SJCRH30 (cell line): Measurements from ENCODE around the gene TBC1D13. TPM values are rescaled to one million over a fixed set of nuclear protein-coding genes. Genes with fewer than 3 reads are reported as not detected.

ENCODE experiments used
- DNase-seq, 2 experiments: peaks; one replicate each; pipeline ENCODE4 v3.0.0-alpha.2; 2015 to 2020
- H3K27ac ChIP-seq: fragments of 250-450 bp; sonication (Bioruptor Pico); 2 replicates; pipeline ENCODE4 v1.5.1; 2020; ENCODE audit warnings: mild to moderate bottlenecking, moderate library complexity
- H3K27me3 ChIP-seq: fragments of 250-450 bp; sonication (Bioruptor Pico); 2 replicates; pipeline ENCODE4 v1.5.1; 2020; ENCODE audit warnings: mild to moderate bottlenecking, moderate library complexity
- H3K36me3 ChIP-seq: fragments of 250-450 bp; sonication (Bioruptor Pico); 2 replicates; pipeline ENCODE4 v1.5.1; 2020; ENCODE audit warnings: mild to moderate bottlenecking, moderate library complexity
- H3K4me1 ChIP-seq: fragments of 250-450 bp; sonication (Bioruptor Pico); 2 replicates; pipeline ENCODE4 v1.5.1; 2020; ENCODE audit warnings: mild to moderate bottlenecking, moderate library complexity
- H3K4me3 ChIP-seq: fragments of 250-450 bp; sonication (Bioruptor Pico); 2 replicates; pipeline ENCODE4 v1.5.1; 2020; ENCODE audit warnings: mild to moderate bottlenecking, moderate library complexity
- H3K9me3 ChIP-seq: fragments of 250-450 bp; sonication (Bioruptor Pico); replicated peaks from 2 replicates; pipeline ENCODE4 v1.5.1; 2020; ENCODE audit warnings: mild to moderate bottlenecking, moderate library complexity
- total RNA-seq: library from RNA; depleted of rRNA; stranded (reverse); fragments of >200 nt; shearing (Covaris generic); gene quantifications from 2 replicates; pipeline ENCODE4 v1.2.3, GENCODE V29; 2014; rRNA removed

The TBC1D13 gene, protein sequence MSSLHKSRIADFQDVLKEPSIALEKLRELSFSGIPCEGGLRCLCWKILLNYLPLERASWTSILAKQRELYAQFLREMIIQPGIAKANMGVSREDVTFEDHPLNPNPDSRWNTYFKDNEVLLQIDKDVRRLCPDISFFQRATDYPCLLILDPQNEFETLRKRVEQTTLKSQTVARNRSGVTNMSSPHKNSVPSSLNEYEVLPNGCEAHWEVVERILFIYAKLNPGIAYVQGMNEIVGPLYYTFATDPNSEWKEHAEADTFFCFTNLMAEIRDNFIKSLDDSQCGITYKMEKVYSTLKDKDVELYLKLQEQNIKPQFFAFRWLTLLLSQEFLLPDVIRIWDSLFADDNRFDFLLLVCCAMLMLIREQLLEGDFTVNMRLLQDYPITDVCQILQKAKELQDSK
- total RNA-seq: 21.0 and 21.3 TPM in 2 replicates

DNA sequence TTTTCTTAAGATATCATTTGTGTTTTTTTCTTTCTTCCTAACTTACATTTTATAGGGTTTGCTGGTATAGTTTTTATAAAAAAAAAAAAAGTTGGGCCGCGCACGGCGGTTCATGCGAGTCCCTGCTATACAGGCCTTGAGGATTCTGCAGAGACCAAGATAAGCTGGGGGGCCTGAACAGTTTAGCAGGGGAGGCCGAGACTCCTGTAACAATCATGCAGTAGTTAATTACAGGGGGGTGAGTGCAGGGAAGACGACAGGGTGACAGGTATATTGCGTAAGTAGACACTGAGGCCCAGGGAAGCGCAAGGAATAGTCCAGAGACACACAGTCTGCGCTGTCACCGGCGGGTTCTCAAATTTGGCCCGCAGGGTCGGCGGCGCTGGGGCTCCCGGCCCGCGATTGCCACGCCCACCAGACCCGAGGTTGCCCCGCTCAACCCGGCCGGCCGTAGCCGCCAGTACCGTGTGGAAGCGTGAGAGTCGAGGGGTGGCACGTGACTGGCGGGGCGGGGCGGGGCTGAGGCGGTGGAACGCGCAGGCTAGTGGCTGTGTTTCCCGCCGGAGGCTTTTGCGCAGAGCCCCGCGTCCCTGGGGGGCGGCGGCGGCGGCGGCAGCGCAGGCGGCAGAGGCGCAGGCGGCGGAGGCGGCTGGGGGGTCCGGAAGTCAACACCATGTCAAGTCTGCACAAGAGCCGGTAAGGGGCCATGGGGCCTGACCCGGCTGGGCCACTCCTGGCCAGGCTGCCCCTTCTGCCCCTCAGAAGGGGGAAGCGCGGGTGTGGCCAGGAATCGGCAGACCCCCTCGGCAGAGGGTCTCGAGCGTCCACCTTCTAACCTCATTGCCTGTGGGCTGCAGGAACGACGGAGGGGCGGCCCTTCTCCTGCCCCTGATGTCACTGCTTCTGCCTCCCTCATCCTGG is at the start of gene TBC1D13:
TBC1D13 (plus strand) TSS at position 573 of the 921 bp plus-strand sequence; CDS start at position 674, 101 bp downstream.
- Histone ChIP-seq H3K27me3 (no peaks in the 10 kb centered on the region), H3K4me3 (peak within 1 kb of the TSS; percentile 96), H3K4me1 (peaks cover 12% of the 10 kb centered on the region), H3K36me3 (peaks cover 5% of the 10 kb centered on the region), H3K27ac (peak within 1 kb of the TSS; percentile 52), H3K9me3 (peaks cover 3% of the 10 kb centered on the region)
- DNase-seq: peak; percentile 95

DNA sequence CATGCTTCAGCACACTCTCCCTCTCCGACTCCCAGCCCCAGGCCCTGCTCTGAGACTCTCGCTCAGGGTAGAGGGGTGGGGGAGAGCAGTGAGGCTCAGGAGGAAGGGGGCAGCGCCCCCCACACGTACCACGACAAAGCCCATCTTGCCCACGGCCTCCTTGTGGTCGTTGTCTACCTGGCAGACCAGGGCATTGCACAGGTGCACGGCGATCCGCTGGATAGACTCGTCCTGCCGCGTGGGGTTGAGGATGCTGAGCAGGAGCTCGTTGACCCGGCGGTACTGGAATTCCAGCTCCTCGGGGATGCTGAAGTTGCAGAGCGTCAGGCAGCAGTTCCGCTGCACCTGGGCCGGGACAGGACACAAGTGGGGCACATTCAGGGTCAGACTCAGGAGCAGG is 44.7 kb upstream of the TBC1D13 start:
- Histone ChIP-seq H3K9me3 (no peaks in the 10 kb centered on the region; the same call in 1 of the 2 replicates), H3K4me1 (peaks cover 2% of the 10 kb centered on the region; the same call in 1 of the 2 replicates), H3K36me3 (0 out of 2 replicates have a peak, but pooled peaks cover 2% of the 10 kb centered on the region), H3K27ac (no peak overlapping the region), H3K27me3 (no peaks in the 10 kb centered on the region), H3K4me3 (no peak overlapping the region)
- no peak for DNase-seq

DNA sequence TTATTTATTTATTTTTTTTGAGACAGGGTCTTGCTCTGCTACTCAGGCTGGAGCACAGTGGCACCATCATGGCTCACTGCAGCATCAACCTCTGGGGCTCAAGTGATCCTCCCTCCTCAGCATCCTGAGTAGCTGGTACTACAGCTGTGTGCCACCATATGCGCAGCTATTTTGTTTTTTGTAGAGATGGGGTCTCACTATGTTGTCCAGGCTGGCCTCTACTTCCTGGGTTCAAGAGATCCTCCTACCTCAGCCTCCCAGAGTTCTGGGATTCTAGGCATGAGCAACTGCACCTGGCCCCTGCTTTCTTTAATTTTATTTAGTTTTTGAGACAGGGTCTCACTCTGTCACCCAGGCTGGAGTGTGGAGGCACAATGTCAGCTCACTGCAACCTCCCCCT is 43.6 kb upstream of the TBC1D13 start:
- Histone ChIP-seq H3K4me3 (no peak overlapping the region), H3K36me3 (0 out of 2 replicates have a peak, but pooled peaks cover 2% of the 10 kb centered on the region), H3K27ac (no peak overlapping the region), H3K4me1 (peaks cover 6% of the 10 kb centered on the region; the same call in 1 of the 2 replicates), H3K9me3 (no peaks in the 10 kb centered on the region; the same call in 1 of the 2 replicates), H3K27me3 (no peaks in the 10 kb centered on the region)
- no peak for DNase-seq

DNA sequence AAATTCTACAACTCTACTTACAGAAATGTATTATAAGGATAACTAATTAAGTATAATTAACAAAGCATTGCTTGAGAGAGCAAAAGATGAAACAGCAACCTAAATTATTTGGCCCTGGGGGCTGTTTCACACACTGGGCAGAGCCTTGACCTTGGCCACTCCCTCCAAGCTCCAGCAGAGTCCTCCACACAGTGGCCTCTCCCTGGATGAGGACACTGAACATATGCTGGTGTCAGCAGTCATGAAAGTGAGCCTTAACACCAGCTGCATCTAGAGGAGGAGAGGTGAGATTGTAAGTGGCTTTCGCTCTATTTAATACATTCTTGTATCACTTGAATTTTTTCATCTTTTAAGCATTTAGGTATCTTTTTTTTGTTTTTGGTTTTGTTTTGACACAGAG is 39.8 kb upstream of the TBC1D13 start:
- Histone ChIP-seq H3K36me3 (0 out of 2 replicates have a peak, but pooled peaks cover 2% of the 10 kb centered on the region), H3K27ac (peak overlapping the region; percentile 66), H3K27me3 (no peaks in the 10 kb centered on the region), H3K9me3 (no peaks in the 10 kb centered on the region; the same call in 1 of the 2 replicates), H3K4me1 (peaks cover 6% of the 10 kb centered on the region; the same call in 1 of the 2 replicates), H3K4me3 (no peak overlapping the region)
- DNase-seq: peak; percentile 81 to 88

DNA sequence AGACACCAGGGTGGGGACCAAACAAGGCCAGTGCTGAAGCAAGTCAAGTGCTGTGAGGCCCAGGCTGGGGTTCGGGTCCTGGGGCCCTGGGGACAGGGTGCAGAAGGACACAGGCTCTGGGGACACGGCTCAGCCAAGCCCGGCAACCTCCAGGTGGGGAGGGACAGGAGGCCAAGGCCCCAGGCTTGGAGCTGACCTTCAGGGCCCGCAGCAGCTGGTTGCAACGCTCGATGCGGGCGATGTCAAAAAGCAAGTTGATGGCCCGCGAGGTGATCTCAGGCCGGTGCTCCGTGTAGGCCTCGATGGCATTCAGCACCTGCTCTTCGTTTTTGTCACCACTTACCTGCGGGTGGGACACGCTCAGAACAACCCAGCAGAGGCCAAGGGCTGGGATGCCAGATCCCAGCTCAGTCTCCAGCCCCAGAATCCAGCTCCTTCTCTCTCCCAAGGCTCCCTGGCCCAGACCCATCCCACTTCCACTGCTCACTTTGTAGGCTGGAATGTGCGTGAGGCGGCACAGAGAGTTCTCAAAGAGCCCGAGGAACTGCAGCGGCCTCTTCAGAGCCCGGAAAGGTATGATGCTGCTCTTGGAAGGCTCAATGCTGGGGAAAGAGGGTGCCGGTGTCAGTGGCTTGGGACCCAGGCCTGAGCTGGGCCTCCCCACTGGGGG is 36.0 kb upstream of the TBC1D13 start:
- no peaks in the 10 kb centered on the region for H3K9me3 ChIP-seq
- H3K4me3 ChIP-seq: no peak overlapping the region
- no peak overlapping the region for H3K27ac ChIP-seq
- DNase-seq: no peak
- no peaks in the 10 kb centered on the region for H3K36me3 ChIP-seq
- peaks cover 6% of the 10 kb centered on the region; the same call in 1 of the 2 replicates for H3K4me1 ChIP-seq
- no peaks in the 10 kb centered on the region for H3K27me3 ChIP-seq

DNA sequence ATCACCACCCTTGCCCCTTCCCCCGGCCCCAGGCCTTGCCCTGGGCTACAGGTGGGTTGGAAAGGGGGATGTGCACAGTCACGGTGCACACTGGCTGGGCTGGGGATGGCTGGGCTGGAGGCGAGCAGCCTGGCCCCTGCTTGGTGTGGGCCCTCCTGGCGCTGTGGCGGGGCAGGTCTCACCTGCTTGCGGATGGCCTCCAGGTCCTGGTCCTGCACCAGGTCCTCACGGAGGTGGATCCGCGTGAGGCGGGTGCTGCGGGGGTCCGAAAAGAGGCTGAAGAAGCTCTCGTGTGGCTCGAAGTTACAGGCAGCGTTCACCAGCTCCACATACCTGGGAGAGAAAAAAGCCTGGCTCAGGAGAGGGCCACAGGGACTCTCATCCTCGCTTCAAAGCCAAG is 33.4 kb upstream of the TBC1D13 start:
- H3K4me3 ChIP-seq: no peak overlapping the region
- H3K36me3 ChIP-seq: no peaks in the 10 kb centered on the region
- H3K27me3 ChIP-seq: no peaks in the 10 kb centered on the region
- no peaks in the 10 kb centered on the region for H3K9me3 ChIP-seq
- H3K4me1 ChIP-seq: no peaks in the 10 kb centered on the region
- no peak overlapping the region for H3K27ac ChIP-seq
- no peak for DNase-seq

DNA sequence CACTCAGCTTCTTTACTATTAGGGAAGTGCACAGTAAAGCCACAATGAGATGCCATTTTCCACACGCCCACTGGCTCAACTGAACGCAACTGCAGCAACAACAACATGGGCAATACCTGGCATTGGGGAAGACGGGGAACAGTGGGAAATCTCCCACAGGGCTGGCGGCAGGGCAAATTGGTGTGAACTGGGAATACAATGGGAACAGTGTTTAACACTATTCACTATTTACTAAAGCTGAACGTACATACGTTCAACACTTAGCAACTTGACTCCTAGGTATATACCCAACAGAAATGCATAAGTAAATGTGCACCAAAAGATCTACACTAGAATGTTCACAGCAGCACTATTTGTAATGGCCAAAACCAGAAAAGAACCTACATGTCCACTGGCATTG is 29.5 kb upstream of the TBC1D13 start:
- H3K27ac ChIP-seq: no peak overlapping the region
- no peaks in the 10 kb centered on the region for H3K36me3 ChIP-seq
- no peaks in the 10 kb centered on the region for H3K9me3 ChIP-seq
- DNase-seq: no peak
- H3K4me3 ChIP-seq: no peak overlapping the region
- H3K27me3 ChIP-seq: no peaks in the 10 kb centered on the region
- H3K4me1 ChIP-seq: no peaks in the 10 kb centered on the region

DNA sequence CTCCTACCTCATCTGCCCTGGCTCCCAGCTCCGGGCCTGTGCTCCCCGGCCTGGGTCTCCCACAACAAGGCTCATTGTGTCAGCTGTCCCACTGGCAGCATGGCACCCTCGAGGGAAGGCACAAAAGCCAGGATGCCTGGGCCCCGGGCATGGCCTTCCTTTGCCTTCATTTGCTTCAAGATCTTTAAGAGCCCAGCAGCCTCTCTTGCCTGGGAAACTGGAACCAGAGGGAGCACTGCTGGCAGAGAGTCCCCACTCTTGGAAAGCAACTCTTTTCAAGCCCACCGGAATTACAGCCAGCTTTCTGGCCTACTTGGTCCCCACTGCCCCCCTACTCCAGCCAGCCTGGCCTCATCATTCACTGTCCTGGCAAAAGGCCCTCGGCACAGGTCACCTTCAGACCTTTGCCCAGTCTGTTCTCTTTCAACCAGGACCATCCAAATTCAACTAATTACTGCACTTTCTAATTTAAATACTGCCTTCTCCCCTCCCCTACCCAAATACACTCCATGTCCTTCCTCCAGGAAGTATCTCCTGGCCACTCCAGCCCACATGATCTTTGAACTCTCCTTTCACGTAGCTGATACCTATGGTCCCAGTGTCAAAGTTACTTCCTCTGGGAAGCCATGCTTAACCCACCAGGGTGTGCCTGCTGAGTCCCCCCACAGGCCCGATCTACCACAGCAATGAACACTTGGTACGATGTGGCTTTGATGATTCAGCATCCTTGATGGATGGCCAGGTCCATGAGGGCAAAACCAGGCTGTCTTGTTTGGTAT is 24.2 kb upstream of the TBC1D13 start:
- Histone ChIP-seq H3K9me3 (no peaks in the 10 kb centered on the region), H3K36me3 (no peaks in the 10 kb centered on the region), H3K27me3 (no peaks in the 10 kb centered on the region), H3K27ac (no peak overlapping the region), H3K4me3 (no peak overlapping the region), H3K4me1 (no peaks in the 10 kb centered on the region)
- no peak for DNase-seq

DNA sequence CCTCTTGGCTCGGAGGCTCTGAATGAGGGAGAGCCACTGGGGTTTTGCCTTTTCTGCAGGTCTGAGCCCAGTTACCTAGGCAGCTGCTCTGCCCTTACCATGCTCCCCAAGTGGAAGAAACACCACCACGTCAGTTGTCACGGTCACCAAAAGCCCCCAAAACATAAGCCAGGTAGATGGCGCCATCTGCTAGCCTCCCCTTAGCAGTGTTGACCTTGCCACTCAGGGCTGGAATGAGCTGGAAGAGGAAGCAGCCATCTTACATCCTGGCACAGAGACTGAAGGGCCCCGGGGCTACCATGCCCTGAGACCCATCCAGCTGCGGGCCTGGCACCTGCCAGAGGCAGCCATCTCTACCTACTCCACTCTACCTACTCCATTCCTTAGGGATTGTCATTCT is 22.7 kb upstream of the TBC1D13 start:
- H3K27ac ChIP-seq: no peak overlapping the region
- H3K4me3 ChIP-seq: no peak overlapping the region
- H3K9me3 ChIP-seq: no peaks in the 10 kb centered on the region
- no peaks in the 10 kb centered on the region for H3K4me1 ChIP-seq
- no peak for DNase-seq
- H3K27me3 ChIP-seq: no peaks in the 10 kb centered on the region
- H3K36me3 ChIP-seq: no peaks in the 10 kb centered on the region

DNA sequence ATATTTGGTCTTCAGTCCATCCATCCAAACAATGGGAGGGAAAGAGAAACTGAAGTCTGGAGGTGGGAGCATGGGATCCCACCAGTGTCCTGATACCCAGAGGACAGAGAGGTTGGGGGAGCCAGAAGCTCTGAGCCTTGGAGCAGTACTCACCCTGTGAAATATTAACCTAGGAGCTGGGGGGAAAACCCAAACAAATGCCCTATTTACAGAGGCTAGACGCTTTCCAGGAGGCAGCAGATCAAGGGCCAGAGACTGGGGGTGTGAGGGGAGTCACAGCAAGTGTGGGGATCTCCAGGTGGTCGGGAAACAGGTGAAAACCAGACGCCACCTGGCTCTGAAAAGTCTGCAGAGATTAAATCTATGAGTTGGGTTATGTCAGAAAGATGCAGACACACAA is 21.6 kb upstream of the TBC1D13 start:
- Histone ChIP-seq H3K4me1 (no peaks in the 10 kb centered on the region), H3K4me3 (no peak overlapping the region), H3K27me3 (no peaks in the 10 kb centered on the region)

DNA sequence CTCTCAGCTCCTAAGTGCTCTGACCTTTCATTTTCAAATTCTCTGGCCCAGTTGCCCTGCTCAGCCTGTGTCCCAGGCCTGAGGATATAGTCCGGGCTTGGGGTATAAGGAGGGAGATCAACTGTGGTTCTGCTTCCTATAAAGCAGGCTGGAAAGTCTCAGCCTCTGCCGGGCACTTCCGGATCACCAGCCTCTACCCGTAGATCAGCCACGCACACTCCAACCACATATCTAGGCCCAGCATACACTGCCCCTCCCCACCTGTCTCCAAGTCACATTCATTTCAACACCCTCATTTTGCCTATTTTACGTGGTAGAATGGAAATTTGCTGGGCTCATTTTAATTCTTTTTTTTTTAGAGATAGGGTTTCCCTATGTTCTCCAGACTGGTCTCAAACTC is 18.4 kb upstream of the TBC1D13 start:
- H3K27ac ChIP-seq: no peak overlapping the region
- no peaks in the 10 kb centered on the region for H3K27me3 ChIP-seq
- no peaks in the 10 kb centered on the region for H3K9me3 ChIP-seq
- H3K36me3 ChIP-seq: no peaks in the 10 kb centered on the region
- H3K4me3 ChIP-seq: no peak overlapping the region
- DNase-seq: no peak
- no peaks in the 10 kb centered on the region for H3K4me1 ChIP-seq

More for the DNA sequence above, 21.6 kb upstream of the TBC1D13 start:
- no peaks in the 10 kb centered on the region for H3K36me3 ChIP-seq
- DNase-seq: no peak
- no peaks in the 10 kb centered on the region for H3K9me3 ChIP-seq
- H3K27ac ChIP-seq: no peak overlapping the region

DNA sequence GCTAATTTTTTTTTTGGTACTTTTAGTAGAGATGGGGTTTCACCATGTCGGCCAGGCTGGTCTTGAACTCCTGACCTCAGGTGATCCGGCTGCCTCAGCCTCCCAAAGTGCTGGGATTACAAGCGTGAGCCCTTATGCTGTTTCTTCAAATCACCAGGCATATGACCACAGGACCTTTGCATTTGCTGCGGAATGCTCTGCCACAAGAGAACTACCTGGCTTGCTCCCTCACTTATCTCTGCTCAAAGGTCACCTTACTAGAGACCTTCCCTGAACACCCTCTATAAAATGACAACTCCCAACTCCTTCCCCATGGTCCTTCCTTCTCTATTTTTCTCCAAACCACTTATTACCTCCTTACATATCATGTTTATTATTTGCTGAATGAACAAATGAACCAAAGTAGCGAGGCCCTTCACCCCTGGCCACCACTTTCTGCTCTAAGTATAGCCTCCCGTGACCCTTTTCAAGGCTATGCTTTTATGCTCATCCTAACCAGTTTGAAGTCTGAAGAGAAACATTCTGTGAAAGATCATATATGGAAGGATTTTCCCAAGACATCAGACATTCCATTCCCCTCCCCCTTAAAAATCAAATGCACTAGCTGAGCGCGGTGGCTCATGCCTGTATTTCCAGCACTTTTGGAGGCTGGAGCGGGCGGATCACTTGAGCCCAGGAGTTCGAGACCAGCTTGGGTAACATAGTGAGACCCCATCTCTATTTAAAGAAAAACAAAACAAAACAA is 16.6 kb upstream of the TBC1D13 start:
- no peaks in the 10 kb centered on the region for H3K9me3 ChIP-seq
- DNase-seq: no peak
- H3K4me3 ChIP-seq: no peak overlapping the region; the same call in 1 of the 2 replicates
- H3K4me1 ChIP-seq: no peaks in the 10 kb centered on the region
- H3K36me3 ChIP-seq: no peaks in the 10 kb centered on the region
- H3K27me3 ChIP-seq: no peaks in the 10 kb centered on the region
- H3K27ac ChIP-seq: no peak overlapping the region

DNA sequence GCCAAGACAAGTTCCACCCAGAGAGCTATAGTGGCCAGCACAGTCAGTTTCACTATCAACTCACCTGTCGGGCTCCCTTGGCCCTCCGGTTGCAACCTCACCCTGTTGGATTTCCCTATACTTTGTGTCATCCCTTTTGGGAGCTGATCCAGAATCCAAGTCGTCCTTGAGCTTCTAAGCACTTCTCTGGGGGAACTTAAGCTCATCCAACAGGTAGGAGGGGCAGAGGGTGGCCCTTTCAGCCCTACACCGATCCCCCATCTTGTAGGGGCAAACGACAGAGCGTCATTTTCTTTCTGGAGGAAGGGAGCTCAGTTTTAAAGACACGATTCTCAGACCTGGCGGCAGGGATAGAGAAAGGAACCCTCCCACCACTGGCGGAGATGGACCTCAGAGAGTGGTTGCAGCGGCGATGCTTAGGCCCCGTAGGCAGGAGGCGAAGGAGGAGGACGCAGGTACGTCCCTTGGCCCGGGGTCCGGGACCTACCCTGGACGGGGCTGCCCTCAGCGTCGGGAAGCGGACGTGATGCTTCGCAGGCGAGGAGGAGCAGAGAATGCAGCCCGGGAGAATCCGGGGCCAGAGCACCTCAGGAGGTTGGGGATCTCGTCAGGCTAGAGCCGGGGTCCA is 15.8 kb upstream of the TBC1D13 start:
- no peaks in the 10 kb centered on the region for H3K4me1 ChIP-seq
- no peaks in the 10 kb centered on the region for H3K27me3 ChIP-seq
- H3K4me3 ChIP-seq: peak overlapping the region; percentile 79
- peak overlapping the region; percentile 52 for H3K27ac ChIP-seq
- no peaks in the 10 kb centered on the region for H3K36me3 ChIP-seq
- DNase-seq: no peak
- peaks cover 6% of the 10 kb centered on the region; the same call in 1 of the 2 replicates for H3K9me3 ChIP-seq
